GM19324 (cell line): ENCODE measurements around the gene IRGQ.
"Not testable (repeated sequence)": the region's sequence is repeated elsewhere in the genome, so short reads cannot be mapped to it uniquely, and the experiment has no call there.

Experiments used
- ATAC-seq: cut with Tn5 transposase; IDR thresholded peaks from one replicate; pipeline ENCODE4 v1.9.1; 2021; ENCODE audit warnings: mild to moderate bottlenecking, moderate library complexity; ENCODE audit not compliant: unreplicated experiment, low FRiP score

The IRGQ gene

DNA sequence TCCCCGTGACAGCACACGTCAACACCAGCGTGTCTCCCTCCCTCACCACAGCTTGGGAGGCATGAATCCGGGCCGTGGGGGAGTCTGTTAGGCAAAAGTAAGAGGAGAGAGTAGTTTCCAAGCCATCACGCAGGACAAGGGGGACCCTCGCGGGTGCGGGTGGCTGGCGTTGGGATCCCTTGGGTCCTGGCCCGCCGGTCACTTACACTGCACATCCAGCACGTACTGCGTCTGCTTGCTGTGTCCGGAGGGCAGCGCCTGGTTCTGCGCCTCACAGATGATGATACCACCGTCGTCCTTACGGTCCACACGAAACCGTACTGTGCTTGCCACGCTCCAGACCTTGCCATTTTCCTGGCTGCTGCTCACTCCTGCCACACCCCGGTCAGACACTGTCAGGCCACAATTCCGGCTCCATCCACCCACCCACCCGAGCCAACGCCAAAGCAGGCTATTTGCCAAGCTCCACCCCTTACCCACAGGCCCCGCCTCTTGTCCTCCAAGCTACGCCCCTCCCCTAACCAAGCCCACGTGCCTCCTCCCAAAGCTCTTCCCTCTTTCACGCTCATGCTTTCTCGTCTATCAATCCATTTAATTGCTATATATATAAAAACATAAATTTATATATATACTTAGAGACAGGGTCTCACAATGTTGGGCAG lies 30.1 kb upstream of the IRGQ start:
- no peak for ATAC-seq

DNA sequence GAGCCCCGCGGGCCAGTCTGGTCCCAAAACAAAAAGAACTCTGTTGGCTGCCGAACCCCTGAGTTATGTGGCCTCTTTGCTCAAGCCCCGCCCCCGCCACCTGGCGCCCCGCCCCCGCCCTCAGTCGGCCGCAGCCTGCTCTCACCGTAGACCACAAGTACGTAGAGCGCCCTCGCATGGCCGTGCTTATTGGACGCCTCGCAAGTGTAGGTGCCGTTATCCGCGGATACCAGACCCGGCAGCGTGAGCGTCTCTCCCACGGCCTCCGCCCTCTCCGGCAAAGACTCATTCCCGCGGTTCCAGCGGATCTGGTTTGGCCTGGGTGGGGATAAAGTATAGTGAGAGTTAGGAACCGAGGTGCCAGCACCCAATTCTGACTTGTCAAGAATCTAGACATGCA lies 29.0 kb upstream of the IRGQ start:
- ATAC-seq, result no peak

DNA sequence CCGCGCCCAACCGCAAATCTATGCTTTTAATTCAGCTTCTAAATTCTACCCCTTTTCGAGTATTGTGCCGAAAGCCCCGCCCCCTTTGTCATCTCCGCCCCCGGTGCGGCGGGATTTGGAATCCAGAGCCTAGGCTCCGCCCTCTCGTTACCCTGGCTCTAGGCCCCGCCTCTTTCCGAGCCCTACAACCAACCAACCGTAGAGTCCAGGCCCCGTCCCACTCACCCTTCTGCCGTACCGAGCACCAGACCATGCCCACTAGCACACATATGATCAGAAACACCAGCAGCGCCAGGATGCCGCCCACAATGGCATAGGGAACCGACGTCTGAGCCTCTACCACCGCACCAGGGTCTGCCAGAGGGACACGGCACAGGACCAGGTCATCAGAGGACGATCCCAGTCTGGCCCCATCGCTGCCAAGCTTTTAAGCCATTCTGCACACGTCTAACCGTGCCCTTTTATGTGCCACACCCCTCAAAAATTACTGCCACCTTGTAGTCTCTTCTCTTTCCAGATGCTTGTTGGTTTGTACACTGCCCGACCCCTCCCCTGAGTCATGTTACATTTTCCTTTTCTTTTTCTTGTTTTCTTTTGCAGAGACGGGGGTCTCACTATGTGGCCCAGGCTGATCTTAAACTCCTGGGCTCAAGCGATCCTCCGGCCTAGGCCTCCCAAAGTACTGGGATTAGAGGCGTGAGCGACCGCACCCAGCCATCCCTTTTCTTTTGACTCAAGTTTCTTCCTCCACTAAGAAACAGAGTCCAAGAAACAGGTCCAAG lies 28.1 kb upstream of the IRGQ start:
- ATAC-seq, result no peak

DNA sequence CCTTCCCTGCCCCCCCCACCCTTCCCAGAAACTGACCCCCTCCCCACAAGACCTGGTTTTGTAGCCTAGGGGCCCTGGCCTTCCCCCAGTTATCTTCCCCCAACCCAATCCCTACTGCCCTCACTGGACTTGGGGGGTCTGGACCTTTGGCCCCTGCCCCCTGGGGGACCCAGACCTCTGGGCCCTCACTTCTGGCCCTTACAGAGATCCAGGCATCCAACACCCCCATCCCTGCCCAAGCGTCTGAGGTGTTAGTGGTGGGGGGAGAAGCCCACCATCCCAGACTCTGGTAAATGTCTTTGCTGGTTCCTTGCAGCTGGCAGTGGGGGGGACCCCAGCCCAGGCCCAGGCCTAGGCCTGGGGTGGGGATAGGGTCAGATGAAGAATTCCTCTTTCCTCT lies 27.0 kb upstream of the IRGQ start:
- no peak for ATAC-seq

DNA sequence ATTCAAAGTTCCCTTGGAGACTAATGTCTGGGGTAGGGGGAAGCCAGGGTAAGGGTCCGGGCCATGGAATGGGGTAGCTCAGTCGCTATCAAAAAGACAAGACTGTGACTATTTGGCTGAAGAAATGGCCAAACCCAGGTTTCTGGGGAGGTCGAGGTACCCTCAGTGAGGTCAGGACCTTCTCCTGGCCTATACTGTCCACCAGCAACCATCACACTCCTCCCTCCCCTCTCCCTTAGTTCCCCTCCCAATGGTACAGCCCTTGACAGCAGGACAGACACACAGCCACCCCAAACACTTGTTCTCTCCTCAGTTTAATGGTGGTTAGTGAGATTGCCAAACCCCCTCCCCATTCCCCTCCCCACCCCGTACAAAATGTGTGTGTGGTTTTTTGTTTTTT lies 26.1 kb upstream of the IRGQ start:
- ATAC-seq, result no peak

DNA sequence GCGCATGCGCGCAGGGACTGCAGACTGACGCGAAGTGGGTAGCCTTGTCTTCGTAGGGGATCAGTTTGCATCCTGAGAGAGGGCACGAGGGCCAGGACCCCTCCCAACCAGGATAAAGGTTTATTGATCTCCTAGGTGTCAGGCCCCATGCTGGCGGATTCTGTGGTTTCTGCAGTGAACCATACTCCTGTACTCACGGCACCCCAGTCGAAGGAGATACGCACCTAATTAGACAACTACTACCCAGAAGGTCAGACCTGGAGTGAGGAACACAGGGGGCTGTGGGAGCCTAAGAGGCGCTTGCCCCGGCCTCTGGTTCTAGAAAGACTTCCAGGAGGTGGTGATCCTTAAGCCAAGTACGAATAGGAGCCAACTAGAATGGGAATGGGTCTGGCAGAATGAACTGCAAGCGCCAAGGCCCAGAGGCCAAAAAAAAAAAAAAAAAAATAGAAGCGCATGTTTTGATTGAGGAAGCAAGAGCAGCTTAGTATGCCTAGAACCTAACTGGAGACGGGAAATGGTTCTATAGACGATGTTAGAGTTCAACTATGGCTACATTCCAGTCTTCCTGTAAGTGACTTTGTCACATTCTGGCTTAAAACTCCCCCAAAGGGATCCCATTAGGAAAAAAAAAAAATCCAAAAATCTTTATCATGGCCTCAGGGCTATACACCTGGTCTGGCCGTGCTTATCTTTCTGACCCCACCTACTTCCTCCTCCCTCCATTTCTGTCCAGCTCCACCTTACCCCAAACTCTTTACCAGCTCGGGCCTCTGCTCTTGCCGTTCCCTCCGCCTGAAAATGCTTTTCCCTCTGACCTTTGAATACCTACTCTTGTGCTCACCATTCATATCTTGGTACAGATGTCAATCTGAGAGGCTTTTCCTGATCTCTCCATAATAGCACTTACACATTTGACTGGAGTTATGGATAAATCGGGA lies 24.4 kb upstream of the IRGQ start:
- no peak for ATAC-seq

DNA sequence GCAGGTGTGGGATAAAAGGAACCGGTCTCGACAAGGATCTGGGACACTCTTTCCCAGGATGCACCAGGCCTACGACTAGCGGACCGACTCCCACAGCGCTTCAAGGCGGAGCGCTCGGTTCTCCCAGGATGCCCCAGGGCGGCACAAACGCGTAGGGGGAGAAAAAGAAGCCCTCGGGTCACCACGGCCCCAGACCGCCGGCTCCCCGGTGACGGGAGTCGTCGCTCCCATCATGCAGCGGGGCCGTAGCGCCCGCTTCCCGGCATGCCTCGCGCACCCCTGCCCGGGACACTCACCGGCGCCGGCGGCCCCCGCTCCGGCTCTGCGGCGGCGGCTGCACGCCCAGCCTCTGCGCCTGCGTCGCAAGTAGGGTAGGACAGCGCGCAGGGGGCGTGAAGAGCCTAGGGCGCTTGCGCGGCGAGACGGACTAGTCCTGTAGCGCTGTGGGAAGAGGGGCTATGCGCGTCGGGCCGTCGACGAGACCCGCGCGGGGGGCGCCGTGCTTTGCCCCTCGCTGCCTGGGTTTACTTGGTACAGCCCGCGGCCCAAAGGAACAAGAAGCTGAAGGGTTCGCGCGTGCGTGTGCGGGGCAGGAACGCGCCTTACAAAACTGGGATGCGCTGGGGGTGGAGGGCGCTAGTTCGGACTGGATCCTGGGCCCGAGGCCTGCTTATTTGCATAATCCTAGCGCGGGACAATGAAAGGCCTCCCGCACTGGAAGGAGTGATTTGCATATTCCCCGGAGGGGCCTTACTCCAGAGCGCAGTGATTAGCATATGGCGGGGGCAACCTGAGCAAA lies 23.5 kb upstream of the IRGQ start, which contains the start of gene ZNF428:
TSS of gene ZNF428 (minus strand) at position 368 of the 799 bp plus-strand sequence. CDS start 5,325 bp downstream, outside the sequence.
- ATAC-seq, result peak; percentile 79

DNA sequence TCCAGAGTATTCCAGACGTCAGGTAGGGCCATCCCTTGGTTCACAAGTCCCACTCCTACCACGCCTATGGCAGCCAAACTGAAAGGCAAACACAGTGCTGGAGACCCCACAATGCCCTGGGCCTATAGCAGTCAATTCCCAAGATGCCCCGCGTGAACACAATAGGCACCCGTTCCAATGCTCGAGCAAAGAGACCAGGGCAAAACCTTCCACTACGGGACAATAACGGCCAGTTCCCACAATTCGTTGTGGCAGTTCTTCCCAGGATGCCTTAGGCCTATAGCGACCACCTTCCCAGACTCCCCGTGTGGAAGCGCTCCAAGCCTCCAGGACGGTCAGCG lies 23.0 kb upstream of the IRGQ start:
- peak; percentile 10 for ATAC-seq

DNA sequence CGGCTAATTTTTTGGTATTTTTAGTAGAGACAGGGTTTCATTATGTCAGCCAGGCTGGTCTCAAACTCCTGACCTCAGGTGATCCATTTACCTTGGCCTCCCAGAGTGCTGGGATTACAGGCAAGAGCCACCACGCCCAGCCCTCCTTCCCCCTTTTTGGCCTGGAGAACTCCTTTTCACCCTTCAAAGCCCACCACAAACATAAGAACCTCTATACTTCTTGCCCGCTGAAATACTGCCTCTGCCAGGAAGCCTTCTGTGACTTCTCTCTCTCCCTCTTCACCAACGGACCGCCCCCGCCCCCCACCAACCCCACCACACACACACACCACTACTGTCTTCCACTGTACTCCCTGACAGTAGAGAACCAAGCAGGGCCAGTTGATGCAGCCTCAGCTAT lies 21.0 kb upstream of the IRGQ start:
- no peak for ATAC-seq

DNA sequence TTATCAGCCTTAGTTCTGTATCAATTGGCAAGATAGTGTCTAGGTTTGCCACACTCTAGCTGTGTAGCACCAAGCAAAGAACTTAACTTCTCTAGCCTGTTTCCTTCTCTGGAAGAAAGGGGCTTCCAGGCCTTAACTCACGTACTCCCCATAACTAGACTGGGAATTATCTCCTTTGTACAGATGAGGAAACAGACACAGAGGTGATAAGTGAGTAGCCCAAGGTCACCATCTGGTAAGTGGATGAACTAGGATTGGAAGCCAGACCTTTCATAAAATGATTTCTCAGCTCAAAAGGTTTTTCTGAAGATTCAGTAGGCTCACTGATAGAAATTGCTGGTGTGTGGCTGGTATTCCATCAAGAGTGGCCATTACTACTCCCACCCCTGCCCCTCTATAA lies 20.4 kb upstream of the IRGQ start:
- ATAC-seq, result no peak

DNA sequence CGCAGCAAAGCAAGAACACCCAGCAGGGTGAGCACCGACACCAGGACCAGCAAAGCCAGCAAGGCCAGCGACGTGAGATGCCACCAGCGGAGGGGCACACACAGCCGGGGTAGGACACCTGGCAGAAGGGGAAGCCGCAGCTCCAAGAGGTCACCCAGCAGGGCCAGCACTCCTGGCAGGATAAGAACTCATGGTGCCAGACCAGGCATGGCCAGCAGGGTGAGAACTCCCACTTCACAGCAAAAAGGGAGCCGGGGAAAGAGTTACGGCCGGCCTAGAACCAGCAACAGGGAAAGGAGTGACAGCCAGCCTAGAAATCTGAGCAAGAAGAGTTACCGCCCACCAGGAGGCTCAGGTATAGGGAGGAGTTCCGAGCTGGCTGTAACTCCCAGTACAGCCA lies 16.4 kb upstream of the IRGQ start:
- no peak for ATAC-seq

DNA sequence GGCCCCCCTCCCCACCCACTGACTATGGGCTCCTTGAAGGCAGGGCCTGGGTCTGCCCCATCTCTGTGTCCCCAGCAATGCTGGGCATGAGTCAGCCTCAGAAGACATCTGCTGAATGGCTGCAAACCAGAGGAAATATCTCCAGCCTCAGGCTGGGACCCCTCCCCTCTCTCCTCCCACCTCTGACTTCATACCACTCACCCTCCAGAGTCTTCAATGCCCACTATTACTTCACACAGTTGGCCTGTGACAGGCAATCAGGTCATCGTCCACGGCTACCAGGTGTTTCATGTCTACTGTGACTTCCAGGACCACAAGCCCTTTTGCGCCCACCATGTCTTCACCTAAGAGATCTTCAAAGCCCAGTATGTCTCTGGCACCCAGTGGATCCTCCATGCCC lies 15.9 kb upstream of the IRGQ start, which contains the start of gene SRRM5:
TSS of gene SRRM5 (plus strand) at position 301 of the 400 bp plus-strand sequence. CDS start at position 335, 34 bp downstream.
- ATAC-seq, result no peak

DNA sequence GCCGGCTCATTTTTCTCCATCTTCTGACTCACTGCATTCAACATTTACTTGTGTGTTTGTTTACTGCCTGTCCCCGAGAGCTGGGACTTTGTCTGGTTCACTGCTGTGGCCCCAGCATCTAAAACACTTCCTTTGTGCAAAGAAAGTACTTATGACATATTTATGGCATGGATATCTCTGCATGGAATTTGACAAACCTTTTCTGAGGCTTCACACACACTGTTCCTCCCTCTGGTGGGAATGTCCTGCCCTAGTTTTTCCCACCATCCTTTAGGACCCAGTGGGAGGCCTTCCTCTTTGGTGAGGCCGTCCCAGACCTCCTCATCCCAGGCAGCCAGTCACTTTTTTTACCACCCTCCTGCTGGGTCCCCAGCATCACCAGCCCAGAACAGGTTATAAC lies 14.6 kb upstream of the IRGQ start:
- ATAC-seq, result no peak

DNA sequence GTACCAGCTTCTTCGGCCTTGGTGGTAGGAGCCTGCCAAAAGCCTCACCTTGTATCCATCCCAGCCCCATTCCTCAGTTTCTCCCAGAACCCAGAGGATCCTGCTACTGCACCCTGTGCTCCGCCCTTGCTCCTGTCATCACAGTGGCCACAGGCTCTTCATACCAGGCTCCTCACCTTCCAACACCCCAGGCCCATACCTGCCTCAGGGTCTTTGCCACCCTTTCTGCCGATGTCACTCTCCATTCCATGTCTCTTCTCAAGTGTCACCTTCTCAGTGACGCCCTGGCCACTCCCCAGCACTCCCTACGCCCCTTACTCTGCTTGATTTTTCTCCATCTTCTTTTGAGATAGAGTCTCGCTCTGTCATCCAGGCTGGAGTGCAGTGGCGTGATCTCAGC lies 13.9 kb upstream of the IRGQ start:
- ATAC-seq, result no peak

DNA sequence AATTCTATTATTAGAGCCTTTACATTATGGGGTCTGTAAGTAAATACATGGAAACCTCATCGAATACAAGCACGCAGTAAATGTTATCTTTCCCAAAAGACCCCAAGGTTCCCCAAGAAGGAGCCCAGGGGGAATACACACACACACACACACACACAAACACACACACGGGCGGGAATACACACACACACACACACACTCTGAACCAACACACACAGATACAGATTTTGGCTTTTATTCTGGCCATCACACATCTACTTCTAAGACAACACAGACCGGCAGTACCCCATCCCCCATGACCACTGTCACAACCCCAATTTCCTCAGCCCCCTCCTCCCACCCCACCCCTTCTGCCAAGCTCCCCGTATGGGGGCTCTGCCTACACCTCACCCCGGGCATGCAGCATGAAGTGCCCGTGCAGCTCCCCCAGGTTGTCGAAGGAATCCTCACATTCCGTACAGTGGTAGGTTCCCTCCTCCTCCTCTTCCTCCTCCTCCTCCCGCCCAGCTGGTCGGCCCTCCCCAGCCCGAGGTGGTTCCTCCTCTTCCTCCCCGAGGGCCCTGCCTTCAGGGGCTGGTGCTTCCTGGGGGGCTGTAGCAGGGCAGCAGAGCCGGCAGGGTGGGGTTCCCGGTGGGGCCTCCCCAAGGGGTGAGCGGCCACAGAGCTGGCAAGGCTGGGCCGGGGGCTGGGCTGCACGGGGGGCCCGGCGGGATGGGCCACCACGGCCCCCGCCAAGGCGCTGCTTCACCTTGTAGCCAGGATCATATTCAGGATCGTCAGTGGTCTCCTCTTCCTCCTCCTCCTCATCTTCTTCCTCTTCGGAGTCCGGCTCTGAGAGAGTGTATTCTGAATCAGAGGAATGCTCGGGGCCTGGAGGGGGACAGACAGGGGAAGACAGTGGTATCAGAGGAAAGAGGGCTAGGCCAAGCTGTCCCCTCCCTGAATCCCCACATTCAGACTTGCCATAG lies 11.6 kb upstream of the IRGQ start:
- no peak for ATAC-seq

DNA sequence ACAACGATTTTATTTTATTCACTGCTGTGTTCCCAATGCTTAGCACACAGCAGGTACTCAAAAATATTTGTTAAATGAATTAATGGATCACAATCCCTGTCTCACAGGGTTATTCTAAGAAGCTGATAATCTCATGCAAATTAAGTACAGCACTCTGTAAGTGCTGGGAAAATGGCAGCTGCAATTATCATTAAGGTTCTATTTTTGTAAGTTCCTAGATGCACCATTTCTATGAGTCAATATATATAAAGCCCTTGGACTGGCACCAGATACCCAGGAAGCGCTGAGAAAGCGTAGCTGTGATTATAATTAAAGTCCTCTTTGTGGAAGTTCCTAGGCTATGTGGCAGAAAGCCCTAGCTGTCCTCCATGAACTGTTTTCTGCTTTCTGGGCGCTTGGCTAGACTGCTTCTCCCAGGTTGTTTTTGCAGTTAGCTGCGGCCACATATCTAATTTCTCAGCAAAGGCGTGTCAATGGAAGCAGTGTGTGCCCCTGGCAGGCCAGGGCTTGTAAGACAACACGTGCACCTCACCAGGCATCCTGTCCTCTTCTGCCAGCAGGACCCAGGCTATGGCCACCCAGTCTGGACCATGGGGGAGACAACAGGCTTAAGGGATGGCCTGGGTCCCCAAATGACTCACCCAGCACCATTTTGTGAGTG lies 10.8 kb upstream of the IRGQ start:
- ATAC-seq, result no peak

DNA sequence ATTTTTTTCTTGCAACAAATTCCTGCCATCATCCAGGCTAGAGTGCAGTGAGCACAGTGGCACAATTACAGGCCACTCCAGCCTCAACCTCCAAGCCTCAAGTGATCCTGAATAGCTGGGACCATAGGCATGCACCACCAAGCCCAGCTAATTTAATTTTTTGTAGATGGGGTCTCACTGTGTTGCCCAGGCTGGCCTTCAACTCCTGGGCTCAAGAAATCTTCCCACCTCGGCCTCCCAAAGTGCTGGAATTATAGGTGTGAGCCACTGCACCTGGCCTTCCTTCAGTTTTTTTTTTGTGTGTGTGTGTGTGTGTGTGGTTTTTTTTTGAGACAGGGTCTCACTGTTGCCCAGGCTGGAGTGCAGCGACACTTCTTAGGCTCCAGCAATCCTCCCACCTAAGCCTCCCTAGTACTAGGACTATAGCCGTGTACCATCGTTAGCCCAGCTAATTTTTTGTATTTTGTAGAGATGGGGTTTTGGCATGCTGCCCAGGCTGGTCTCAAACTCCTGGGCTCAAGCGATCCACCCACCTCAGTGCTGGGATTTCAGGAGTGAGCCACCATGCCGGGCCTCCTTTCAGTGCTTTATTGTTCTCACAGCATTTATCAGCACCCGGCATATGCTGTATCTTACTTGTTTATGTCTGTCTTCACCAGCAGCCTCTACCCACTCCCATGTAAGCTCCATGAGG lies 10.1 kb upstream of the IRGQ start:
- no peak for ATAC-seq

DNA sequence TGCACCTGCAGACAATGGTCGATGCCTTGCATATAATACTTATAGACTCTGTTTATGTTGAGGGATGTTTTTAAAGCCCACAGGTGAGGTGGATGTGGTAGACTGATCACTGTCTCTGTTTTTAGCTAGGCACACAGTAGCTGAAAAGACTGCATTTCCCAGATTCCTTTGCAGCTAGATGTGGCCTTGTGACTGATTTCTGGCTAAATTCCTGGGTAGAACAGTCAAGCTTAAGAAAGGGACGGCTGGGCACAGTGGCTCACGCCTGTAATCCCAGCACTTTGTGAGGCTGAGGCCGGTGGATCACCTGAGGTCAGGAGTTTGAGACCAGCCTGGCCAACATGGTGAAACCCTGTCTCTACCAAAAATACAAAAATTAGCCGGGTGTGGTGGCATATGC lies 4.4 kb upstream of the IRGQ start:
- ATAC-seq, result not testable (repeated sequence)
